8988T (cell line): ENCODE data around the gene POMT2.
"Not testable (repeated sequence)": the region's sequence is repeated elsewhere in the genome, so short reads cannot be mapped to it uniquely, and the experiment has no call there.

Experiments used
- DNase-seq: peaks from one replicate; pipeline ENCODE4 v3.0.0; 2011

The POMT2 gene

GRCh38 chr14:77299771-77300170, 20.9 kb downstream of the POMT2 start:
- no peak for DNase-seq

GRCh38 chr14:77296906-77297305, 23.8 kb downstream of the POMT2 start:
- no peak for DNase-seq

GRCh38 chr14:77296155-77296554, 24.5 kb downstream of the POMT2 start:
- no peak for DNase-seq

- DNase-seq: no peak
These were observed 30.0 kb downstream of the POMT2 start for GRCh38 chr14:77290705-77291104.

- DNase-seq: no peak
These were observed 34.1 kb downstream of the POMT2 start for GRCh38 chr14:77286576-77286975.

- no peak for DNase-seq
These were observed 36.2 kb downstream of the POMT2 start for GRCh38 chr14:77284466-77284865.

- no peak for DNase-seq
These were observed 36.6 kb downstream of the POMT2 start for GRCh38 chr14:77284066-77284465.

GRCh38 chr14:77281852-77282410, 38.8 kb downstream of the POMT2 start:
- DNase-seq: no peak

- DNase-seq: not testable (repeated sequence)
These were observed 39.8 kb downstream of the POMT2 start for GRCh38 chr14:77280921-77281320.

GRCh38 chr14:77279719-77280118, 41.0 kb downstream of the POMT2 start:
- DNase-seq: no peak

- DNase-seq: no peak
These were observed 42.0 kb downstream of the POMT2 start for GRCh38 chr14:77278461-77279230.

GRCh38 chr14:77276959-77277358, 43.7 kb downstream of the POMT2 start:
- no peak for DNase-seq

- no peak for DNase-seq
These were observed 44.3 kb downstream of the POMT2 start for GRCh38 chr14:77276295-77276935.

GRCh38 chr14:77275601-77276017, 45.1 kb downstream of the POMT2 start:
- no peak for DNase-seq

GRCh38 chr14:77275041-77275580, 45.6 kb downstream of the POMT2 start:
- DNase-seq: no peak

GRCh38 chr14:77273796-77274195, 46.9 kb downstream of the POMT2 start:
- no peak for DNase-seq

- no peak for DNase-seq
These were observed 48.4 kb downstream of the POMT2 start for GRCh38 chr14:77272261-77272660.

- no peak for DNase-seq
These were observed 49.5 kb downstream of the POMT2 start, which contains the start of gene NGB for GRCh38 chr14:77271113-77271710. NGB (minus strand) TSS chr14:77271206; CDS start chr14:77270937, 269 bp downstream.

- DNase-seq: no peak
These were observed 50.1 kb downstream of the POMT2 start for GRCh38 chr14:77270361-77271112.

- DNase-seq: no peak
These were observed 51.6 kb downstream of the POMT2 start for GRCh38 chr14:77268989-77269600.

- no peak for DNase-seq
These were observed 52.6 kb downstream of the POMT2 start for GRCh38 chr14:77267937-77268699.
